ENCODE results near the gene UNC13C. TPM values are rescaled to one million over a fixed set of nuclear protein-coding genes. Genes with fewer than 3 reads are reported as not detected.

UNC13C gene
- total RNA-seq, 1 donor from 2014 or later, result not detected

DNA sequence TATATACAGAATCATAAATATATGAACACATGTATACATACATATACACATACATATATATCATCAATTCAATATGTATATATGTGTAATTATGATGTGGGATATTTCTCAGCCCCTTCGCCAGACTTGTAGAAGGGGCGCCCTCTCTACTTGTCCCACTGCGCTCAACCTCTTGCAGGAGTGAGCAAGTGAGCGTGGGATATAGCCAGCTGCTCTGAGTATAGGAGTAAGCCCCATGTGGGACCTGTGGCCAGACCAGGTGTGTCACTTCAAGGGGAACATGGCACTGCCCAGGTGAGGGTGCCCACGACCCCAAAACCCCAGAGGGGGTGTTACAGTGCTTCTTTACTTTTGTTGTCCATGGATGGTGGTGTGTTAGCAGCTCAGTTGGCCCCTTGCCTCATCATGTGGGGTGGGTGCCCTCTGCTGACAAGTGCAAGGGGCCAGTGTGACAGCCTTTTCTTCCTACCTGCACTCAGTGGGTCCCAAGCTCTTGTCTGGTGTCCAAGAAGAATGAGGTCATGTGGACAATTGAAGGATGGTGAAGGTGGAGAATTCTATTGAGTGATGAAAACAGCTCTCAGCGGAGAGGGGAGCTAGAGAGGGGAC is 304.1 kb downstream of the UNC13C start:
- no peak for DNase-seq (ENCODE audit: low spot score)
- no peak for ATAC-seq

DNA sequence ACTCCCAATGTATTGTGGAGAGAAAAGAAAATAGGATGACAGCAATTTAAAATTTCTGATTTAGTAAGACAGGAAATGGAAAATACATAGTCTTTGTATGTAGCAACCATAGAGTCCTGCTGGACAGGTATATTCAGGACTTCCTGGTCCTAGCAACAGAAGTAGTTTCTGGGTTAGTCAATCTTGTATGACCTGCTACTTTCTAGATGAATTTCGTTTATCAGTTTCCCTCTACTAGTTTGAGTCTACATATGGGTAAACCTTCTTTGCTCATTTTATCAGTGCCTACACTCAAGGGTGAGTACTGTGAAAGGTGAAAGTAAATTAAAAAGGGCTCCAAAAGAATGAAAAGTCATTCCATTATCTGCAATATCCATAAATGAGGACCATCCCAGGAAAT is 309.8 kb downstream of the UNC13C start:
- no peak for DNase-seq (ENCODE audit: low spot score)
- ATAC-seq, result no peak

DNA sequence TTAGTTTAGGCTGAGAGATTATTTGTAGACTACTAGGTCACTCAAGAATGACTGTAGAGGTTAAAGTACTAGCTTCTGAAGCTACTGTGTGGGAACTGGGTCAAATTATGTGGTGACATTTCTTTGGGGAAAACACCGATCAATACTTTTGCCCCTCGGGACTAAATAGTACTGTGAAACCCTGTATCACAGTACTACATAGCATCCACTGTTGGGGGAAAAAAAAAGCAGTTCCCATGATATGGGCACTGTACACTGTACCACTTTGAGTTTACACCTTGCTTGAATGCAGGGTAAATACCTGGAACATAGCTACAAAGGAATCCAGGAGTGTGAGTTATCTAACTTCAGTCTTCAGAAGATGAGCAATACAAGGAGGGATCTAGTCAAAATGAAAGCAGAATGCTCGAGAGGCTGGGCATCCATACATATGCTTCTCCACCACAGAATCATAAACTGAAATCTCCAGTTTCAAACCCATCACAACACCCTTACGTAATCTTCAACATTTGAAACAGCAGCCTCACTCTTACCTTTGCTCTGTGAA is 311.4 kb downstream of the UNC13C start:
- no peak for ATAC-seq

DNA sequence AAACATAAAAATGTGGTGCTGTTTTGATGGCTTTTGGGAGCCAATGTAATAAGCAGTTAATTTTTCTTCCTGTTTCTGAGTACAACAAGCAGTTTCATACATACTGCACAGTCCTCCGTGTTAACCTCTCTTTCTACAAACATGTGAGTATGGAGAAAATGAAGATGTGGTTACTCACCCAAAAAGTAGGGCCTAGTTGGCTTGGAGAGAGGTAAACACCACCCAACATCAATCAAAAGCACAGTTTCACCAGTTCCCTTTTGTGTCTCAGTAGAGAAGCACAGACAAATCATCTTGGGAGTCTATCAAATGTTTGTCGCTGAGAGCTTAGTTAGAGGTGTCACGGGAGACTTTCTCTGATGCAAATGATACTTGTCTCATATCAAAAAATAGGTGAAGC is 320.2 kb downstream of the UNC13C start:
- ATAC-seq (no peak), DNase-seq (ENCODE audit: low spot score) (no peak)

More for the DNA sequence above, 311.4 kb downstream of the UNC13C start:
- DNase-seq (ENCODE audit: low spot score), result no peak

DNA sequence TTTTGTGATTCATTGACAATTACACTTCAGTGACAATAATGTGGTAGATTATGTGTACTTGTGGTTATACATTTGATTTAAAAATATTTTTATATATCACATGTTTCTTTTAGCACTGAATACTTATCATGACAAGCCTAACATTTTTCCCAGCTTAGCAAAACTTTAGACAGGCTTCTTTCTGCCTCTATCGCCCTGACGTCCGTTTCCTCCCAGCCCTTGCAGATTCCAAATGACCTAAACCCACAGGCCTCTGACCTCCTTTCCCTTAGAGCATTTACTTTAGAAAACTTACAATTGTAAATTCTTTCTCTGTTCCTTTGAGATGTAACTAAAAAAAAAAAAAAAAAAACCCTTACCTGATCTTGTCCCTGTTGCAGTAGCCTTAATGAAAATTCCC is 326.1 kb downstream of the UNC13C start:
- ATAC-seq (no peak), DNase-seq (ENCODE audit: low spot score) (no peak)

DNA sequence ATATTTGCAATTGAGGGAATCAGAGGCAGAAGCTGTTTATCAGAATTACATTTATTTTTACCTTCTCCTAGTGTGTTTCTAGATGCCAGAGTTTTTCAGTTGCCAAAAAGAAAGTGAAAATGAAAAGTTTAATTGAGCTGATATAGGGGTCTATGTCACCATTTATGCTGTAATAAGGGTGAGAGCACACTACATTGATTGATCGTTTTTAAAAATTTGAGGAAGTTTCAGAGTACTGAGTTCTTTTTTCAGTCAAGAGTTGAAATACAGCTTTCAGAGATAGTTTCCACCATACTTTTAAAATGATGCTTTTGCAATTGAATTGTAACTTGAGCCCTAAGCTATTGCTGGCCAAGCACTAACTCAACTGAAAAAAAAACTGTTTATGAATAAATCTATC is 326.9 kb downstream of the UNC13C start:
- no peak for ATAC-seq
- DNase-seq (ENCODE audit: low spot score), result no peak

DNA sequence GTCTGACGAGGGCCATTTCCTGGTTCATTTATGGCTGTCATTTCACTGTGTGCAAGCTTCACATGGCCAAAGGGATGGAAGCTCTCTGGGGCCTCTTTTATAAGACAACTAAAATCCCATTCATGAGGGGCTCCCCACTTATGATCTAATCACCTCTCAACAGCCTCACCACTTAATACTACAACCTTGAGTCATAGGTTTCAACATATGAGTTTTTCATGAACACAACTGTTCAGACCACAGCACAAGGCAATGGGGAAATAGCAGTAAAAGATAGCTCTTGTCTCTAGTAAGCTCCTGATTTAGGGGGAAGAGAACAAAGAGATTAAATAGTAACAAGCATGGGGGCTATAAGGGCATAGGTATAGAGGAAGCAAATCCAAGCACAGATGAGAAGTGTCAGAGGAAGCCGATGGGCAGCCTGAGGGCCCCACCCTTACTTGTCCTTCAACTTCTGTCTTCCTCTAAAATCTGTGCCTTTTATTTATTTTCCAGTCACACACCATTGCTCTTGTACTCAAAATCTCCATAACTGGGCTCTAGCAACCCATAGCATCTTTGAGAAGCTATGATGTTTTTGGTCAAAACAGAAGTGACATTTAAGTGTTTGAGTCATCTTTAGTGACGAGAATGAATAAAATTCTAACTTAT is 329.1 kb downstream of the UNC13C start:
- no peak for ATAC-seq
- DNase-seq (ENCODE audit: low spot score), result no peak

DNA sequence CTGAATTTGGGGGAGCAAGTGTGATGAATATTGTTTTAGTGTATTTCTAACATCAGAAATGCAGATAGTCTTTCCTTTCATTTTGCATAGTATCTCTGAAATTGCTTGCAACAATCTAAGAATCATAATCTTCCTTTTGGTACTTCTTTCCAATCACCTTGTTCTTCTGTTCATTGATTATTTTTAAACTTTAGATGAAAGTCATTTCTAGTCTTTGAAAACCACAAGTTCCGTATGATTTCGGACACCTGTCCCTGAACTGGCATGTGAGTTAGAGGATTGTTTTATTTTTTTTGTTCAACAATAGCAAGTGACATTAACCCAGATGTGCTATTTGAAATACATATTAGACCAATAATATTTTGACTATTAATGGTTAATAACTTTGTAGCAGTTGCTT is 329.7 kb downstream of the UNC13C start:
- DNase-seq (ENCODE audit: low spot score) (no peak), ATAC-seq (no peak)

DNA sequence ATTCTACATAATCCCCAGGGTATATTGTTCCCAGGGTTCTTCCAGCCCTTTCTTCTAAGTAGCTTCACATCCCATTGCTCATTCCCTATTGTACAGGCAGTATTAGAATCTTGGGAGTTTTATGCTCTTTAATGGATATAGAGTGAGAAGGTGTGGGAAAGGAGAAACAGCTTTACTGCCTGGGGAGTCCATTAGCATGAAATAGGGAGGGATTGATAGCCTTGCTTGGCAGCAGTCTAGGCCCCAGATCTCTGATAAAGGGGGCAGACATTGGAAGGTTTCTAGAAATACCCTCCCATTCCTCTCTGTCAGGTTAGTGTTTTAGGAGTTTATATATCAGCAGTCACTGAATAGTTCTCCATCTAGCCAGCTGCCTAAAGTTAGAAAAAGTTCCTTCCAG is 334.3 kb downstream of the UNC13C start:
- ATAC-seq (no peak), DNase-seq (ENCODE audit: low spot score) (no peak)

DNA sequence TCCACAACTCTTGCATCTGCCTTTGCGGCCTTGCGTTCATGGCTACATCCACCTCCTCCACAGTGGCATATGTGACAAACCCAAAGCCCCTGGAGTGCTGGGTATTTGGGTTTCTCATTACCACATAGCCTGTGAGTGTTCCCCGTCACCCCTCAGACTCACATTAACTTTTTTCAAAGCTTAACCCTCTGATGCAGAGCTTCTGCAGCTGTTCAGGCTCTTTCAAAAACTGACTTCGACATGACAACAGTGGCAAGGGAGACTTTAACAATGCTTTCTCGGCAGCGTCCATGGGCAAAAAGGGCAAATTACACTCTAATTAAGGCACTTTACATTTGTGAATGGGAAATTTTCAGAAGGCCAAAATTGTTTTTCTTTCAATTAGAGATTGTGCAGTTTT is 343.2 kb downstream of the UNC13C start:
- no peak for ATAC-seq

DNA sequence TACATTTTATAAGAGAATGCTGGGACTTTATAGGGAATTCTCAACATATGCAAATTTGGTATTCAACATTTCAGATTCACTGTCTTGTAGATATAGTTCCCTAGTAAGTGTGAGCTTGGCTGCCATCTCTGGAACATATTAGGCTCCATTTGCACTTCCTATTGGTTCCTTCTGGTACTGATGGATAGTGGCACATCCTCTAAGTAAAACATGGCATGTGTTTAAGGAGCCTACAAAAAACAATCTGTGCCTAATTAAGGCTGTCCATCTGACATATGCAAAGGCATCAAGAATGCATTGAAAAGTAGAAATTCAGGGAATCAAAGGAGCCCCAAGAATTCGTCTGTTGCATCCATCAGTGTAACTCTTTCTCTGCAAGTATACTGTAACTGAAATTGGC is 344.1 kb downstream of the UNC13C start:
- no peak for ATAC-seq
- no peak for DNase-seq (ENCODE audit: low spot score)

More for the DNA sequence above, 343.2 kb downstream of the UNC13C start:
- DNase-seq (ENCODE audit: low spot score), result no peak

DNA sequence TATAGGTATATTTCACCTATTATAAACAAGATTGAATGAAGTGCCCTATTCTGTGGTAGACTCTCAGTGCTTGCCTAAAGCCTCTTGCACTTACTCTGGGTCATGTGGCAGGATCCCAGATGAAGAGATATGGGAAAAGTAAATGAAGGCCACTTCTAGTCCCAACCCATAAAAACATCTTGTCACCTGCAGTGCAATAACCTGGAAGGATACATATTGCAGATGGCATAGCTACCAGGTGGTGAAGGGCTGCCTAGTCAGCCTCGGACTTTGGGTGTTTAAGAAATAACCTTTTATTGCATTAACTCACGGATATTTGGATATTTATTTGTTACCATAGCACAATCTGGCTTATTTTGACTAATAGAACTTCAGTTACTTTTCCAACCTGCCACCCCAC is 367.1 kb downstream of the UNC13C start:
- DNase-seq (ENCODE audit: low spot score) (no peak), ATAC-seq (no peak)

DNA sequence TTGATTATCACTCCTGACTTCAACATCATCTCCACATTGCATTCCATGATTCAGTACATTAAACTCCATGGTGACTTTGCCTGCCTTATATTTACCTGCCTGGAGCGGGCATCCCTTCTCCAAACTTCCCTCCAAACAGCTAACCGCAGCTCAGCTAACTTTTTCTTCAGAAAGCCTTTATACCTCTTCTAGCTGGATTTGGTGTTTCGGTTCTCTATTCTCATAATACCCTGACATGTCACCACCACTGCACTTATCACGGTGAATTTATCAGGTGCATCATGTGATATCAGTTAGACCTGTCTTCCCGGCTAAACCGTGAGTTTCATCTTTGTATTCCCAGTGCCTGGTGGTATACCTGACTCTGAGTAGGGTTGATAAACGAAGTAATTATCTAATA is 367.6 kb downstream of the UNC13C start:
- no peak for ATAC-seq
- no peak for DNase-seq (ENCODE audit: low spot score)

DNA sequence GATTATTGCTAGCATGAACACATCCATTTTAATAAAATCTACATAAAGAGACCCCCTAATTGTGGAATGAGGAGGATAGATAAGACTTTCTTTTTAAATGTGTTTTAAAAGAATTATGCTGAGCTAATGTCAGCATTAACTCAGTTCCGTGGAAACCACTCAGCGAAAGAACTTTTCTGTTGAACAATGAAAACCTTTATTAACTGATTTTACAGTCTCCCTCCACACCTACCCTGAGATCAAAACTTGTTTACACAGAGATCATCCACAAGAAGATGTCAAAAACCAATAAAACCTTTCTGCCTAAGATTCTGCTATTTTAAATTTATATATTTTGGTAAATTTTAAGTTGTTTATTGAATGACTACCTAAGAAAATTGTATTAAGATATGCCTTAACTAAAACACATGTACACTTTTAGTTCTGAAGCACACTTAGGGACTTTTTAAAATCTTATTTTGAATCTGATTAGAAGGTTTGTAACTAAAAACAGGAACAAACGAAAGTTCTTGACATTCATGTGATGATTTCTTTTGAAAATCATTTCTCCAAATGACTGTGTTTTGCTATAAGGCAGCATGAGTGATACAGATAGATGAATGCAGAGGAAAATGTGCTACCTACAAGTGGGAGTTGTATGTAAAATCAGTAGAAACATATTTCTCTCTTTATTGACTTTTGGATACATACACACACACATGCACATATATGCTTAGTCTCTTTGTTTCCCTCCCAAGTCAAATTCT is 369.0 kb downstream of the UNC13C start:
- ATAC-seq (no peak), DNase-seq (ENCODE audit: low spot score) (no peak)

DNA sequence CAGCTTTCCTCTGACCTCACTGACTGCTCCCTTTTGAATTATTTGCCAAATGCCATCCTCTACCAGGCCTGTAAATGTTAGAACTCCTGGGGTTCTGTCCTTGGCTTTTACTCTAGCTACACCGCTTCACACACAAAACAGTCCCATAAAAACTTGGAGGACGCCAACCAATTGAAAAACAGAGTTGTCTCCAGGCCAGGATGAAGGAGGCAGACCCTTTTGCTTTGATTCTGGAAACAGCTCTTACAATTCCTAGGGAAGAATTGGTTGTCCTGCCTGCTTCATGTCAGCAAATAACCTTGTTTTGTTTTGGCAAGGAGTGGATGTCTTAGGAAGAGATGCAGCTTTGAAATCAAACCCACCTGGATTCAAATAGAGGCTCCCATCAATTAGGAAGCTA is 375.5 kb downstream of the UNC13C start:
- ATAC-seq (no peak), DNase-seq (ENCODE audit: low spot score) (no peak)

DNA sequence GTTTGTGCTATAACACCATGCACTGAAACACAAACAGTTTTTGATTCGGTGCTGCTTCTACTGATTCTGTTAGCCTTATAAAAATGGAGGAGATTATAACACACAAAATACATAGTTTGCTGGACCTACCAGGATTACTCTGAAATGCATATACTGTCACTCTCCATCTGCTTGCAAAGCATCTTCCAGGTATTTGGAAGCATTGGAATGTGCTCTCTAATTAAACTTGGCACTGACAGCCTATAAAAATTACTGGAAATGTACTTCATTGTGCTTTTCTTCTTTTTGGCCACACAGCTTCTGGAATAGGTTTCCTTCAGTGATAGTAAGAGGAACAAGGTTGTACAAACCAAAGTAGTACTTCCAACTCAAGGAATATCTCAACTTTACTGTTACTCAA is 376.1 kb downstream of the UNC13C start:
- no peak for DNase-seq (ENCODE audit: low spot score)
- ATAC-seq, result no peak

DNA sequence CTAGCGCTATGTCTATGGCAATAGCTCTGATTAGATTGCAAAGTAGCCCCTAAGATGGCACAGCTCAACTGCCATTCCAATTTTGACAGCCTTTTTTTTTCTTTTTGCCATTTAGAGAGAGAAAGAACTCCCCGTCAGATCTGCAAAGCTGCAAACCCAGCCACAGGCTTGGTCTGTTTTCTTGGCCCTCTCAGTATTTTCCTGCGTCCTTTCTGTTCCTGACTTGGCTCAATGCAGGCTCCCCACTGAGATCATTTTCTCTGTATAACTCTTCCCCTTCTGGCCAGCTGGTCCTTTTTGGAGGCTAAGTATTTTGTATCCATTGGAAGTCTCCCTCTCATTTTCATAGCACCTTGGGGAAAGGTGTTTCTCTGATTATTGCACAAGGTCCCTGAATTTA is 386.7 kb downstream of the UNC13C start:
- ATAC-seq (no peak), DNase-seq (ENCODE audit: low spot score) (no peak)

DNA sequence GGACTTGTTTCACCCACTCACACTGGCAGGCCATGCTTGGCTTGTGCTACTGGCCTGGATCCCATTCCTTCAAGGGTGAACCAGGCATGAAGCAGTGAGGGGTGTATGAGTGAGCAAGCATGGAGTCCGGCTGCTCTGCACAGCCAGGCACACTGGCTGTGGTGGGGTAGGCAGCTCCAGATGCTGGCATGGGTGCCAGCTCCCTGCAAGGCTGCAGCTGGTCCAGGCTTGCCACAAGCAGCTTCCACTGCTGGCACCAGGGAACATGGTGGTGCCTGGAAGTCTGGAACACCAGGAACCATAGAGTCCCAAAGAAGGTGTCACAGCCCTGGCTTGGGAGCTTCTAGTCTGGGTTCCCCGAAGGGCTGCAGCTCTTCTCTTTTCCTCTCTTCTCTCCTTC is 395.1 kb downstream of the UNC13C start:
- no peak for ATAC-seq
- no peak for DNase-seq (ENCODE audit: low spot score)

DNA sequence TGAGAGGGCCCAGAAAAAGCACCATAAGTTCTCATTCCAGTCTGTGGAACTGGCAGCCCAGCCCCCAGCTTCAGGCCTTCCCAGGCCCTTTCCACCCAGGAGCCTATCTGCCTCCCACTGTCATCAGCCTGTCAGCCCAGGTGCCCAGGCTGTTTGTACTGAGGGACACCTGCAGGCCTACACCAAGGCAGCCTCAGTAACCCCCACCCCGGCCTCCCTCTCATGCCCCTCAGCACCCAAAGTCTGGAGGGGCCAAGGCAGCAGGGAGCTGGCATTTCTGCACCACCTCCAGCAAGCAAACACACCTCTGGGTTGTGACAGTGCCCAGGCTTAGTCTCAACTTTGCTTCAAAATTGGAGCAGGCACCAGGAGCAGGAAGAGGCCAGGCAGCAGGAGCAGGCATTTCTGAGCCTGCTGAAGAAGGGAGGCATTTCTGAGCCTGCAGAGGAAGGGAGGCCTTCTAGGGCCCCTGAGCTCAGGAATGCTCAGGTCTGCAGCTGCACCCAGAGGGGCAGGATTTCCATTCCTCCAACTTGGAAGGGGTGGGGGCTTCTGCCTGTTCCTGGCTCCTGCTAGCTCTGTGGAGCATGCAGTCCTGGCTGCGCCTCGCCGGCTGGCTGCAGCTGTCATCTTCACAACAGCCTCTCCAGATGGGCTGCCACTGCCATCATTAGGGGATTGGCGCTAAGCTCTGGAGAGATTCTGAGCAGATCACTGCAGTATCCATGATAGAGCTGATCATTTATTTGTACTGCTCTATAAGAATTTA is 396.1 kb downstream of the UNC13C start:
- ATAC-seq (no peak), DNase-seq (ENCODE audit: low spot score) (no peak)

DNA sequence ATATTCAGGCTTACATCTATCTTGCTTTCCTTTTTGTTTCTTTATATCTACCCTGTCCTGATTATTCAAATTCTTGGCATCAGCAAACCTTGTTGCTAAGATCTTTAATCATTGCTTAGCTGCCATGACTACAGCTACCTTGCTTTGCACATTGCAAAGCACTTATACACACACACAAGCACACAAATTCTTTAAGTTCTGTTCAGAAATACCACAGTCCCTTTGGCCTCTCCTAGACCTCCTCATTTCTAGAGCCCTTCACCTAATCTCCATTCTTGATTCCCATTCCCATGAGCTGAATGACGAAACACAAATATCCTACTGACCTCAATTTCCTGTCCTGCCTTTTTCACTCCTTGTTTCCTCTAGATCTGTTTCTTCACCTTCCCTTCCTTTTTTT is 409.6 kb downstream of the UNC13C start:
- ATAC-seq (no peak), DNase-seq (ENCODE audit: low spot score) (no peak)

DNA sequence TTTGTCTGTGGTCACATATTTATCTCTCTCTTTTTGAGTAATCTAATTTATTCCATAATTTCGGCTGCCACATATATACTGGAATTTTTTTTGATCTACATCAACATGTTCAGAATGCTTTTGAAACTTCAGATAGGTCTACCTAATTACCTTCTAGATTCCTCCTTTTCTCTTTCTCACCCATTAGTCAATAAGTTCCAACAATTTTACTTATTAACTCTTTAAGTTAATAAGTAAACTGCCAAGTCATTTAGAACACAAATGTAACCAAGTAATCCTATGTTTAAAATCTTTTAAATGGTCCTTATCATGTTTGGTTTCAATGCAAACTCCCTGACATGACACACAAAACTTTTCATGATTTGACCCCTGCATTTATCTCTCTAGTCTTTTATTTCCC is 410.5 kb downstream of the UNC13C start:
- DNase-seq (ENCODE audit: low spot score) (no peak), ATAC-seq (no peak)
